HEK293 (cell line): ENCODE measurements around the gene PRR18.

ENCODE experiments used
- CTCF ChIA-PET: fragments of 350-600 bp; formaldehyde crosslinking; extraction: SDS; loops from one replicate; lab custom pipeline; 2021; ENCODE audit warnings: antibody characterized with exemption; lab: Yijun Ruan, JAX
- POLR2A ChIA-PET: fragments of 300-600 bp; formaldehyde crosslinking; extraction: SDS; loops from one replicate; lab custom pipeline; 2020; ENCODE audit warnings: antibody characterized with exemption, inconsistent platforms; lab: Yijun Ruan, JAX
- H3K27ac ChIP-seq: fragments of 200-500 bp; sonication (Bioruptor generic); 2 replicates; pipeline ENCODE4 v1.5.1; 2014; ENCODE audit warnings: low read depth, low read length, control low read depth, inconsistent platforms; ENCODE audit errors: extremely low read depth
- H3K36me3 ChIP-seq, 2 experiments: fragments of 200-500 bp in 1 of 2; sonication (Bioruptor generic) in 1 of 2; 1 replicate in 1 of 2; 2 replicates in 1 of 2; pipeline ENCODE4 v1.5.1; 2014 to 2017; ENCODE audit warnings: inconsistent platforms in 2 of 2, low read length in 2 of 2; ENCODE audit not compliant: control insufficient read depth in 2 of 2, insufficient read depth in 1 of 2
- H3K4me1 ChIP-seq: fragments of 200-500 bp; sonication (Bioruptor generic); 2 replicates; pipeline ENCODE4 v1.5.1; 2014; ENCODE audit warnings: mild to moderate bottlenecking, low read length, inconsistent platforms; ENCODE audit not compliant: control insufficient read depth, insufficient read depth
- H3K4me3 ChIP-seq: 2 replicates; pipeline ENCODE4 v1.5.1; 2011; ENCODE audit warnings: low read depth, mild to moderate bottlenecking, control low read depth, low read length, moderate library complexity
- H3K9me3 ChIP-seq: fragments of 200-500 bp; sonication (Bioruptor generic); 2 replicates; pipeline ENCODE4 v1.5.1; 2014; ENCODE audit warnings: low read depth, low read length, inconsistent platforms; ENCODE audit not compliant: control insufficient read depth, insufficient read depth
- GLIS1 ChIP-seq: fragments of 450-650 bp; formaldehyde crosslinking; IDR thresholded peaks from 2 replicates; pipeline ENCODE4 v1.5.1; 2016; ENCODE audit warnings: missing biosample characterization, missing genetic modification characterization
- GLIS2 ChIP-seq: fragments of 450-650 bp; formaldehyde crosslinking; IDR thresholded peaks from 2 replicates; pipeline ENCODE4 v1.5.1; 2016; ENCODE audit warnings: missing biosample characterization, missing genetic modification characterization
- PATZ1 ChIP-seq: fragments of 450-650 bp; formaldehyde crosslinking; IDR thresholded peaks from 2 replicates; pipeline ENCODE4 v1.5.1; 2016; ENCODE audit warnings: missing biosample characterization, missing genetic modification characterization
- SCRT2 ChIP-seq: fragments of 450-650 bp; formaldehyde crosslinking; IDR thresholded peaks from 2 replicates; pipeline ENCODE4 v1.5.1; 2016; ENCODE audit warnings: missing biosample characterization, missing genetic modification characterization
- YY1 ChIP-seq: fragments of 450-650 bp; formaldehyde crosslinking; IDR thresholded peaks from 2 replicates; pipeline ENCODE4 v1.5.1; 2018; ENCODE audit warnings: missing biosample characterization, missing genetic modification characterization
- ZBTB17 ChIP-seq: fragments of 450-650 bp; formaldehyde crosslinking; IDR thresholded peaks from 2 replicates; pipeline ENCODE4 v1.5.1; 2016; ENCODE audit warnings: missing biosample characterization, missing genetic modification characterization
- ZBTB49 ChIP-seq: fragments of 450-650 bp; formaldehyde crosslinking; IDR thresholded peaks from 2 replicates; pipeline ENCODE4 v1.5.1; 2016; ENCODE audit warnings: missing biosample characterization, missing genetic modification characterization, low read depth
- ZIC2 ChIP-seq: fragments of 450-650 bp; formaldehyde crosslinking; IDR thresholded peaks from 2 replicates; pipeline ENCODE4 v1.5.1; 2016; ENCODE audit warnings: missing biosample characterization, missing genetic modification characterization
- ZNF133 ChIP-seq: fragments of 450-650 bp; formaldehyde crosslinking; IDR thresholded peaks from 2 replicates; pipeline ENCODE4 v1.5.1; 2016; ENCODE audit warnings: missing biosample characterization, missing genetic modification characterization
- ZNF175 ChIP-seq: fragments of 450-650 bp; formaldehyde crosslinking; IDR thresholded peaks from 2 replicates; pipeline ENCODE4 v1.5.1; 2016; ENCODE audit warnings: missing biosample characterization, missing genetic modification characterization
- ZNF311 ChIP-seq: fragments of 450-650 bp; formaldehyde crosslinking; IDR thresholded peaks from 2 replicates; pipeline ENCODE4 v1.5.1; 2017; ENCODE audit warnings: missing biosample characterization, missing genetic modification characterization, borderline replicate concordance
- ZNF341 ChIP-seq: fragments of 450-650 bp; formaldehyde crosslinking; IDR thresholded peaks from 2 replicates; pipeline ENCODE4; 2016; ENCODE audit warnings: low read depth, missing biosample characterization, missing genetic modification characterization
- ZNF449 ChIP-seq: fragments of 450-650 bp; formaldehyde crosslinking; IDR thresholded peaks from 2 replicates; pipeline ENCODE4 v1.5.1; 2017; ENCODE audit warnings: missing biosample characterization, mild to moderate bottlenecking, missing genetic modification characterization, moderate library complexity
- ZNF600 ChIP-seq: fragments of 450-650 bp; formaldehyde crosslinking; IDR thresholded peaks from 2 replicates; pipeline ENCODE4 v1.5.1; 2016; ENCODE audit warnings: missing biosample characterization, missing genetic modification characterization
- ZNF776 ChIP-seq: fragments of 450-650 bp; formaldehyde crosslinking; IDR thresholded peaks from 2 replicates; pipeline ENCODE4 v1.5.0; 2017; ENCODE audit warnings: missing biosample characterization, missing genetic modification characterization, borderline replicate concordance
- TF ChIP-seq, protein P1 (sequence below): fragments of 450-650 bp; formaldehyde crosslinking; IDR thresholded peaks from 2 replicates; pipeline ENCODE4 v1.5.1; 2016; ENCODE audit warnings: missing biosample characterization, missing genetic modification characterization
- TF ChIP-seq, protein P2 (sequence below): fragments of 450-650 bp; formaldehyde crosslinking; IDR thresholded peaks from 2 replicates; pipeline ENCODE4 v1.5.1; 2016; ENCODE audit warnings: missing biosample characterization, missing genetic modification characterization

The PRR18 gene

DNA sequence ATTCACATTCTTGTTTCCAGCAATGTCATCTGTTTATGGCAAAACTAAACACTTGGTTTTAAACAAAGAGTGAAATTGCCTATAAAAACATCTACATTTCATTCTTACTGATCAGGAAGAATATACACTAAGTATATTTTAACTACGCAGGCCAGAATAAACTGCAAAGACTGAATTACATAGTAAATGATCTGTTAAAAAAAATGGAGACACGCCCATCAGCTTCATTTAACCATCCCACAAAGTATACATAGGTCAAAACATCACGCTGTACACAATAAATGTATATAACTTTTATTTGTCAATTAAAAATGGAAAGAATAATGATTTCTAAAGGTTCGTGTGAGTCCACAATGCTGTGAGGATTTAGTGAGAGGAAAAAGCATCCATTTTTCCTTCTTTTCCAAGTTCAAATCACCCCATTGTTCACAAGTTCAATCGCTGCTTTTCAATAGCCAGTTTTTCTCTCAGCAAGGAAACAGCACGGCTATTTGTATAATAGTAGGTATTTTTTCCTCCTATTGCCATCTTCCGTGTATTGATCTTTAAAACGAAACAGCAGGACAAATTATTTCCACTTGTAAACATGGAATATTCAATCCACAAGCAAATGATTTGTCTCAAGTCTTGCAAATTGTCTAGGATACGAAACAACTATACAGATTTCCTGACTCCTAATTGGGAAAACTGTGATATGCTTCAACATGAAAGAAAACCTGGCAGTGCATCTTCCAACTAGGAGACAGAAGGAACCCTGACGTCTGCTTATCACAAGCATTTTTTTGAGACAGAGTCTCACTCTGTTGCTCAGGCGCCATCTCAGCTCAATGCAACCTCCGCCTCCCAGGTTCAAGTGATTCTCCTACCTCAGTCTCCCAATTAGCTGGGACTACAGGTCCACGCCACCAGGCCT, 23.6 kb upstream of the PRR18 start (continued):
- TF ChIP-seq ZBTB49 (tag by site-specific recombination) (no peak), ZNF175 (tag by site-specific recombination) (no peak), YY1 (tag by site-specific recombination) (no peak), ZNF133 (no peak), ZNF341 (no peak)
- TF ChIP-seq, protein P1, sequence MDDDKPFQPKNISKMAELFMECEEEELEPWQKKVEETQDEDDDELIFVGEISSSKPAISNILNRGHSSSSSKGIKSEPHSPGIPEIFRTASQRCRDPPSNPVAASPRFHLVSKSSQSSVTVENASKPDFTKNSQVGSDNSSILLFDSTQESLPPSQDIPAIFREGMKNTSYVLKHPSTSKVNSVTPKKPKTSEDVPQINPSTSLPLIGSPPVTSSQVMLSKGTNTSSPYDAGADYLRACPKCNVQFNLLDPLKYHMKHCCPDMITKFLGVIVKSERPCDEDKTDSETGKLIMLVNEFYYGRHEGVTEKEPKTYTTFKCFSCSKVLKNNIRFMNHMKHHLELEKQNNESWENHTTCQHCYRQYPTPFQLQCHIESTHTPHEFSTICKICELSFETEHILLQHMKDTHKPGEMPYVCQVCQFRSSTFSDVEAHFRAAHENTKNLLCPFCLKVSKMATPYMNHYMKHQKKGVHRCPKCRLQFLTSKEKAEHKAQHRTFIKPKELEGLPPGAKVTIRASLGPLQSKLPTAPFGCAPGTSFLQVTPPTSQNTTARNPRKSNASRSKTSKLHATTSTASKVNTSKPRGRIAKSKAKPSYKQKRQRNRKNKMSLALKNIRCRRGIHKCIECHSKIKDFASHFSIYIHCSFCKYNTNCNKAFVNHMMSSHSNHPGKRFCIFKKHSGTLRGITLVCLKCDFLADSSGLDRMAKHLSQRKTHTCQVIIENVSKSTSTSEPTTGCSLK = no peak
- TF ChIP-seq, protein P2, sequence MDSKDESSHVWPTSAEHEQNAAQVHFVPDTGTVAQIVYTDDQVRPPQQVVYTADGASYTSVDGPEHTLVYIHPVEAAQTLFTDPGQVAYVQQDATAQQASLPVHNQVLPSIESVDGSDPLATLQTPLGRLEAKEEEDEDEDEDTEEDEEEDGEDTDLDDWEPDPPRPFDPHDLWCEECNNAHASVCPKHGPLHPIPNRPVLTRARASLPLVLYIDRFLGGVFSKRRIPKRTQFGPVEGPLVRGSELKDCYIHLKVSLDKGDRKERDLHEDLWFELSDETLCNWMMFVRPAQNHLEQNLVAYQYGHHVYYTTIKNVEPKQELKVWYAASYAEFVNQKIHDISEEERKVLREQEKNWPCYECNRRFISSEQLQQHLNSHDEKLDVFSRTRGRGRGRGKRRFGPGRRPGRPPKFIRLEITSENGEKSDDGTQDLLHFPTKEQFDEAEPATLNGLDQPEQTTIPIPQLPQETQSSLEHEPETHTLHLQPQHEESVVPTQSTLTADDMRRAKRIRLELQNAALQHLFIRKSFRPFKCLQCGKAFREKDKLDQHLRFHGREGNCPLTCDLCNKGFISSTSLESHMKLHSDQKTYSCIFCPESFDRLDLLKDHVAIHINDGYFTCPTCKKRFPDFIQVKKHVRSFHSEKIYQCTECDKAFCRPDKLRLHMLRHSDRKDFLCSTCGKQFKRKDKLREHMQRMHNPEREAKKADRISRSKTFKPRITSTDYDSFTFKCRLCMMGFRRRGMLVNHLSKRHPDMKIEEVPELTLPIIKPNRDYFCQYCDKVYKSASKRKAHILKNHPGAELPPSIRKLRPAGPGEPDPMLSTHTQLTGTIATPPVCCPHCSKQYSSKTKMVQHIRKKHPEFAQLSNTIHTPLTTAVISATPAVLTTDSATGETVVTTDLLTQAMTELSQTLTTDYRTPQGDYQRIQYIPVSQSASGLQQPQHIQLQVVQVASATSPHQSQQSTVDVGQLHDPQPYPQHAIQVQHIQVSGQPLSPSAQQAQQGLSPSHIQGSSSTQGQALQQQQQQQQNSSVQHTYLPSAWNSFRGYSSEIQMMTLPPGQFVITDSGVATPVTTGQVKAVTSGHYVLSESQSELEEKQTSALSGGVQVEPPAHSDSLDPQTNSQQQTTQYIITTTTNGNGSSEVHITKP = no peak

GRCh38 chr6:166330612-166331011, 22.4 kb upstream of the PRR18 start:
- peaks cover 4 to 50% of the 10 kb centered on the region in 2 experiments; a peak in 2 of 3 replicates for H3K36me3 ChIP-seq
- peaks cover 9% of the 10 kb centered on the region; the same call in 1 of the 2 replicates for H3K4me1 ChIP-seq
- POLR2A ChIA-PET = no interaction called here
- H3K4me3 ChIP-seq = no peak overlapping the region
- TF ChIP-seq ZIC2 (tag by site-specific recombination) = peak; percentile 82
- peak; percentile 29; the same call in 1 of the 2 replicates for TF ChIP-seq SCRT2
- no peak for TF ChIP-seq ZNF449 (tag by site-specific recombination)
- peak; percentile 78 for TF ChIP-seq GLIS2
- TF ChIP-seq PATZ1 (tag by site-specific recombination) = peak; percentile 68
- peak; percentile 46 for TF ChIP-seq GLIS1 (tag by site-specific recombination)
- TF ChIP-seq ZNF175 (tag by site-specific recombination) = no peak
- TF ChIP-seq ZNF311 (tag by site-specific recombination) = no peak
- TF ChIP-seq ZNF600 (tag by site-specific recombination) = peak; percentile 32; the same call in 1 of the 2 replicates
- peak; percentile 85 for TF ChIP-seq ZBTB17
- no peak for TF ChIP-seq ZNF776 (tag by site-specific recombination)
- H3K9me3 ChIP-seq = no peaks in the 10 kb centered on the region
- CTCF ChIA-PET = interaction anchor here (0.6 to 0.7 kb wide), 2 partner anchors 17 to 70 kb away, joined by 3 read pairs; no protein-coding TSS in a partner anchor
- H3K27ac ChIP-seq = no peak overlapping the region
